GM23338 (cell line): ENCODE data around the gene PCNT. TPM values are rescaled to one million over a fixed set of nuclear protein-coding genes. Genes with fewer than 3 reads are reported as not detected.

Source experiments
- ATAC-seq: fragments of 200-7000 bp; cut with Tn5 transposase; 3 replicates; pipeline ENCODE4 v1.9.1; 2020
- DNase-seq: peaks from one replicate; pipeline ENCODE4 v3.0.0-alpha.2; 2015; ENCODE audit warnings: low spot score
- H2AFZ ChIP-seq: fragments of 200-600 bp; sonication (generic); 2 replicates; pipeline ENCODE4 v1.8.0; 2016; ENCODE audit warnings: antibody characterized with exemption, mild to moderate bottlenecking, moderate library complexity
- H3F3A ChIP-seq: fragments of 200-600 bp; sonication (generic); replicated peaks from 2 replicates; pipeline ENCODE4 v1.8.0; 2017; ENCODE audit warnings: antibody characterized with exemption, mixed run types, low read depth
- H3K27ac ChIP-seq: fragments of 200-600 bp; sonication (generic); 2 replicates; pipeline ENCODE4 v1.6.1; 2016; ENCODE audit warnings: low read depth
- H3K27me3 ChIP-seq: fragments of 200-600 bp; sonication (generic); 2 replicates; pipeline ENCODE4 v1.8.0; 2016; ENCODE audit warnings: mild to moderate bottlenecking, mixed run types, moderate library complexity; ENCODE audit not compliant: insufficient read depth
- H3K36me3 ChIP-seq: fragments of 200-600 bp; sonication (generic); 2 replicates; pipeline ENCODE4 v1.8.0; 2016; ENCODE audit warnings: mild to moderate bottlenecking; ENCODE audit not compliant: insufficient read depth
- H3K4me1 ChIP-seq: fragments of 200-600 bp; sonication (generic); 2 replicates; pipeline ENCODE4 v1.8.0; 2016; ENCODE audit warnings: mild to moderate bottlenecking, moderate library complexity; ENCODE audit not compliant: insufficient read depth
- H3K4me2 ChIP-seq: fragments of 200-600 bp; sonication (generic); 2 replicates; pipeline ENCODE4 v1.7.1; 2017; ENCODE audit warnings: mixed run types
- H3K4me3 ChIP-seq: fragments of 200-600 bp; sonication (generic); 2 replicates; pipeline ENCODE4 v1.6.1; 2016; ENCODE audit warnings: mixed run types
- H3K79me2 ChIP-seq: fragments of 200-600 bp; sonication (generic); replicated peaks from 2 replicates; pipeline ENCODE4 v1.8.0; 2017; ENCODE audit warnings: mild to moderate bottlenecking; ENCODE audit not compliant: insufficient read depth
- H3K9me2 ChIP-seq: fragments of 200-600 bp; sonication (generic); 2 replicates; pipeline ENCODE4 v1.8.0; 2017; ENCODE audit not compliant: insufficient read depth
- H4K20me1 ChIP-seq: fragments of 200-600 bp; sonication (generic); replicated peaks from 2 replicates; pipeline ENCODE4 v1.8.0; 2017; ENCODE audit warnings: mild to moderate bottlenecking; ENCODE audit not compliant: insufficient read depth
- H3K27ac Mint-ChIP-seq: 2 replicates; pipeline ENCODE4 v1.8.0; 2020; ENCODE audit warnings: inconsistent platforms, mild to moderate bottlenecking, moderate library complexity, mixed read lengths
- H3K27me3 Mint-ChIP-seq: 3 replicates; pipeline ENCODE4 v1.8.0; 2022; ENCODE audit warnings: low read depth, mild to moderate bottlenecking, moderate library complexity, mixed read lengths, inconsistent platforms; ENCODE audit not compliant: insufficient read depth, poor library complexity
- H3K36me3 Mint-ChIP-seq: 3 replicates; pipeline ENCODE4 v1.8.0; 2021; ENCODE audit warnings: low read depth, mild to moderate bottlenecking, inconsistent platforms, moderate library complexity, mixed read lengths
- H3K4me1 Mint-ChIP-seq: 3 replicates; pipeline ENCODE4 v1.8.0; 2020; ENCODE audit warnings: mild to moderate bottlenecking, inconsistent platforms, mixed read lengths
- H3K4me3 Mint-ChIP-seq: 3 replicates; pipeline ENCODE4 v1.8.0; 2021; ENCODE audit warnings: moderate library complexity, mild to moderate bottlenecking, inconsistent platforms, mixed read lengths
- H3K9me3 Mint-ChIP-seq: 3 replicates; pipeline ENCODE4 v1.8.0; 2020; ENCODE audit warnings: moderate library complexity, mild to moderate bottlenecking, inconsistent platforms, mixed read lengths
- CREB1 ChIP-seq: fragments of 250-450 bp; sonication (Bioruptor Pico); IDR thresholded peaks from 2 replicates; pipeline ENCODE4 v1.5.0; 2020; ENCODE audit warnings: low read depth, mild to moderate bottlenecking, moderate library complexity
- EZH2 ChIP-seq: fragments of 200-600 bp; sonication (generic); IDR thresholded peaks from one replicate; pipeline ENCODE4 v1.8.0; 2017; ENCODE audit warnings: antibody characterized with exemption, mild to moderate bottlenecking, low read depth; ENCODE audit not compliant: unreplicated experiment
- EZH2phosphoT487 ChIP-seq: fragments of 200-600 bp; sonication (generic); IDR thresholded peaks from one replicate; pipeline ENCODE4 v1.8.1; 2018; ENCODE audit warnings: antibody characterized with exemption; ENCODE audit not compliant: unreplicated experiment
- JUNB ChIP-seq: IDR thresholded peaks from one replicate; pipeline ENCODE4 v1.6.1; 2016; ENCODE audit warnings: antibody characterized with exemption; ENCODE audit not compliant: unreplicated experiment
- NANOG ChIP-seq: IDR thresholded peaks from 2 replicates; pipeline ENCODE4 v1.6.1; 2016; ENCODE audit warnings: antibody characterized with exemption, borderline replicate concordance
- POLR2AphosphoS5 ChIP-seq: IDR thresholded peaks from 2 replicates; pipeline ENCODE4 v1.6.1; 2016; ENCODE audit warnings: antibody characterized with exemption, low read depth
- STAT1 ChIP-seq: IDR thresholded peaks from one replicate; pipeline ENCODE4 v1.6.1; 2016; ENCODE audit warnings: antibody characterized with exemption; ENCODE audit not compliant: unreplicated experiment
- ZNF114 ChIP-seq: fragments of 250-450 bp; sonication (Bioruptor Pico); IDR thresholded peaks from 2 replicates; pipeline ENCODE4 v1.5.0; 2020; ENCODE audit warnings: mild to moderate bottlenecking, moderate library complexity
- ZNF331 ChIP-seq: fragments of 250-450 bp; sonication (Bioruptor Pico); IDR thresholded peaks from 2 replicates; pipeline ENCODE4 v1.5.0; 2020; ENCODE audit warnings: low read depth, mild to moderate bottlenecking, moderate library complexity
- polyA plus RNA-seq: library from polyadenylated mRNA; unstranded; fragments of >200 nt; fragmentation: Nextera tagmentation; extraction: Ambion mirVana; gene quantifications from 2 replicates; pipeline ENCODE4 v1.2.1, GENCODE V29; 2016
- total RNA-seq: library from RNA; depleted of rRNA; stranded (reverse); fragments of >200 nt; shearing (Covaris generic); gene quantifications from 2 replicates; pipeline ENCODE4 v1.2.3, GENCODE V29; 2014
- TF ChIP-seq, protein P1 (sequence below): IDR thresholded peaks from 2 replicates; pipeline ENCODE4 v1.6.1; 2016; ENCODE audit warnings: antibody characterized with exemption
- TF ChIP-seq, protein P2 (sequence below): IDR thresholded peaks from one replicate; pipeline ENCODE4 v1.6.1; 2018; ENCODE audit warnings: antibody characterized with exemption; ENCODE audit not compliant: unreplicated experiment
- TF ChIP-seq, protein P3 (sequence below): fragments of 250-450 bp; sonication (Bioruptor Pico); IDR thresholded peaks from 2 replicates; pipeline ENCODE4 v1.5.0; 2020; ENCODE audit warnings: mild to moderate bottlenecking, moderate library complexity
- TF ChIP-seq, protein P4 (sequence below), 2 experiments: fragments of 200-600 bp in 1 of 2; sonication (generic) in 1 of 2; conservative IDR thresholded peaks; 2 replicates each; pipeline versions ENCODE4 v1.5.1 to v1.6.1; 2016 to 2017; ENCODE audit warnings: antibody characterized with exemption in 2 of 2, low read depth in 2 of 2, mild to moderate bottlenecking in 2 of 2, moderate library complexity in 1 of 2

The PCNT gene
- total and polyA plus RNA-seq, 2 experiments from 2014 or later, result 39.6 to 46.1 TPM

DNA sequence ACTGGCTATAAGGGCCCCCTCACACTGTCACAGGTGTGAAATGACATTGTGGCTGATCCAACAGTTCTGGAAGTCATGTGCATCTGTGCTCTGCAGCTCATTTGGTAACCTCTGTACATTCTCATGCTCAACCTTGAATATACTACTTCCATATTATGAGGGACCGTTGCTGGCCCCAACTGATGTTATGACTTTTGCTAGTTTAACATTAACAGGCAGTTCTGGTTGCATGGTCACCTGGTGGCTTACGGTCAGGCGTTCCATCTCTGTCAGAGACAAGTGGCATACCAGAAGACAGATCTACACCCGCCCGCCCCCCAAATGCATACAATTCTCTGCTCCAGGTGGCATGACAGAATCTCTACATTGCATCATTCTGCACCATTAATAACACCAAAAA is 128.8 kb downstream of the PCNT start:
- H3F3A ChIP-seq, result 0 out of 2 replicates have a peak, but pooled peaks cover 3% of the 10 kb centered on the region
- DNase-seq, result no peak
- H3K4me3 Mint-ChIP-seq, result no peak overlapping the region
- H3K36me3 ChIP-seq, result no peaks in the 10 kb centered on the region
- H3K79me2 ChIP-seq, result peaks cover 18% of the 10 kb centered on the region
- peaks cover 15% of the 10 kb centered on the region for H3K27me3 Mint-ChIP-seq
- TF ChIP-seq NANOG (no peak), ZNF114 (CRISPR knock-in tag) (no peak), STAT1 (no peak), JUNB (no peak), ZNF331 (CRISPR knock-in tag) (no peak), POLR2AphosphoS5 (no peak), EZH2phosphoT487 (no peak), EZH2 (no peak), CREB1 (CRISPR knock-in tag) (no peak)
- TF ChIP-seq, protein P1, sequence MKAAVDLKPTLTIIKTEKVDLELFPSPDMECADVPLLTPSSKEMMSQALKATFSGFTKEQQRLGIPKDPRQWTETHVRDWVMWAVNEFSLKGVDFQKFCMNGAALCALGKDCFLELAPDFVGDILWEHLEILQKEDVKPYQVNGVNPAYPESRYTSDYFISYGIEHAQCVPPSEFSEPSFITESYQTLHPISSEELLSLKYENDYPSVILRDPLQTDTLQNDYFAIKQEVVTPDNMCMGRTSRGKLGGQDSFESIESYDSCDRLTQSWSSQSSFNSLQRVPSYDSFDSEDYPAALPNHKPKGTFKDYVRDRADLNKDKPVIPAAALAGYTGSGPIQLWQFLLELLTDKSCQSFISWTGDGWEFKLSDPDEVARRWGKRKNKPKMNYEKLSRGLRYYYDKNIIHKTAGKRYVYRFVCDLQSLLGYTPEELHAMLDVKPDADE, result no peak
- TF ChIP-seq, protein P2, sequence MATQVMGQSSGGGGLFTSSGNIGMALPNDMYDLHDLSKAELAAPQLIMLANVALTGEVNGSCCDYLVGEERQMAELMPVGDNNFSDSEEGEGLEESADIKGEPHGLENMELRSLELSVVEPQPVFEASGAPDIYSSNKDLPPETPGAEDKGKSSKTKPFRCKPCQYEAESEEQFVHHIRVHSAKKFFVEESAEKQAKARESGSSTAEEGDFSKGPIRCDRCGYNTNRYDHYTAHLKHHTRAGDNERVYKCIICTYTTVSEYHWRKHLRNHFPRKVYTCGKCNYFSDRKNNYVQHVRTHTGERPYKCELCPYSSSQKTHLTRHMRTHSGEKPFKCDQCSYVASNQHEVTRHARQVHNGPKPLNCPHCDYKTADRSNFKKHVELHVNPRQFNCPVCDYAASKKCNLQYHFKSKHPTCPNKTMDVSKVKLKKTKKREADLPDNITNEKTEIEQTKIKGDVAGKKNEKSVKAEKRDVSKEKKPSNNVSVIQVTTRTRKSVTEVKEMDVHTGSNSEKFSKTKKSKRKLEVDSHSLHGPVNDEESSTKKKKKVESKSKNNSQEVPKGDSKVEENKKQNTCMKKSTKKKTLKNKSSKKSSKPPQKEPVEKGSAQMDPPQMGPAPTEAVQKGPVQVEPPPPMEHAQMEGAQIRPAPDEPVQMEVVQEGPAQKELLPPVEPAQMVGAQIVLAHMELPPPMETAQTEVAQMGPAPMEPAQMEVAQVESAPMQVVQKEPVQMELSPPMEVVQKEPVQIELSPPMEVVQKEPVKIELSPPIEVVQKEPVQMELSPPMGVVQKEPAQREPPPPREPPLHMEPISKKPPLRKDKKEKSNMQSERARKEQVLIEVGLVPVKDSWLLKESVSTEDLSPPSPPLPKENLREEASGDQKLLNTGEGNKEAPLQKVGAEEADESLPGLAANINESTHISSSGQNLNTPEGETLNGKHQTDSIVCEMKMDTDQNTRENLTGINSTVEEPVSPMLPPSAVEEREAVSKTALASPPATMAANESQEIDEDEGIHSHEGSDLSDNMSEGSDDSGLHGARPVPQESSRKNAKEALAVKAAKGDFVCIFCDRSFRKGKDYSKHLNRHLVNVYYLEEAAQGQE, result no peak
- TF ChIP-seq, protein P3, sequence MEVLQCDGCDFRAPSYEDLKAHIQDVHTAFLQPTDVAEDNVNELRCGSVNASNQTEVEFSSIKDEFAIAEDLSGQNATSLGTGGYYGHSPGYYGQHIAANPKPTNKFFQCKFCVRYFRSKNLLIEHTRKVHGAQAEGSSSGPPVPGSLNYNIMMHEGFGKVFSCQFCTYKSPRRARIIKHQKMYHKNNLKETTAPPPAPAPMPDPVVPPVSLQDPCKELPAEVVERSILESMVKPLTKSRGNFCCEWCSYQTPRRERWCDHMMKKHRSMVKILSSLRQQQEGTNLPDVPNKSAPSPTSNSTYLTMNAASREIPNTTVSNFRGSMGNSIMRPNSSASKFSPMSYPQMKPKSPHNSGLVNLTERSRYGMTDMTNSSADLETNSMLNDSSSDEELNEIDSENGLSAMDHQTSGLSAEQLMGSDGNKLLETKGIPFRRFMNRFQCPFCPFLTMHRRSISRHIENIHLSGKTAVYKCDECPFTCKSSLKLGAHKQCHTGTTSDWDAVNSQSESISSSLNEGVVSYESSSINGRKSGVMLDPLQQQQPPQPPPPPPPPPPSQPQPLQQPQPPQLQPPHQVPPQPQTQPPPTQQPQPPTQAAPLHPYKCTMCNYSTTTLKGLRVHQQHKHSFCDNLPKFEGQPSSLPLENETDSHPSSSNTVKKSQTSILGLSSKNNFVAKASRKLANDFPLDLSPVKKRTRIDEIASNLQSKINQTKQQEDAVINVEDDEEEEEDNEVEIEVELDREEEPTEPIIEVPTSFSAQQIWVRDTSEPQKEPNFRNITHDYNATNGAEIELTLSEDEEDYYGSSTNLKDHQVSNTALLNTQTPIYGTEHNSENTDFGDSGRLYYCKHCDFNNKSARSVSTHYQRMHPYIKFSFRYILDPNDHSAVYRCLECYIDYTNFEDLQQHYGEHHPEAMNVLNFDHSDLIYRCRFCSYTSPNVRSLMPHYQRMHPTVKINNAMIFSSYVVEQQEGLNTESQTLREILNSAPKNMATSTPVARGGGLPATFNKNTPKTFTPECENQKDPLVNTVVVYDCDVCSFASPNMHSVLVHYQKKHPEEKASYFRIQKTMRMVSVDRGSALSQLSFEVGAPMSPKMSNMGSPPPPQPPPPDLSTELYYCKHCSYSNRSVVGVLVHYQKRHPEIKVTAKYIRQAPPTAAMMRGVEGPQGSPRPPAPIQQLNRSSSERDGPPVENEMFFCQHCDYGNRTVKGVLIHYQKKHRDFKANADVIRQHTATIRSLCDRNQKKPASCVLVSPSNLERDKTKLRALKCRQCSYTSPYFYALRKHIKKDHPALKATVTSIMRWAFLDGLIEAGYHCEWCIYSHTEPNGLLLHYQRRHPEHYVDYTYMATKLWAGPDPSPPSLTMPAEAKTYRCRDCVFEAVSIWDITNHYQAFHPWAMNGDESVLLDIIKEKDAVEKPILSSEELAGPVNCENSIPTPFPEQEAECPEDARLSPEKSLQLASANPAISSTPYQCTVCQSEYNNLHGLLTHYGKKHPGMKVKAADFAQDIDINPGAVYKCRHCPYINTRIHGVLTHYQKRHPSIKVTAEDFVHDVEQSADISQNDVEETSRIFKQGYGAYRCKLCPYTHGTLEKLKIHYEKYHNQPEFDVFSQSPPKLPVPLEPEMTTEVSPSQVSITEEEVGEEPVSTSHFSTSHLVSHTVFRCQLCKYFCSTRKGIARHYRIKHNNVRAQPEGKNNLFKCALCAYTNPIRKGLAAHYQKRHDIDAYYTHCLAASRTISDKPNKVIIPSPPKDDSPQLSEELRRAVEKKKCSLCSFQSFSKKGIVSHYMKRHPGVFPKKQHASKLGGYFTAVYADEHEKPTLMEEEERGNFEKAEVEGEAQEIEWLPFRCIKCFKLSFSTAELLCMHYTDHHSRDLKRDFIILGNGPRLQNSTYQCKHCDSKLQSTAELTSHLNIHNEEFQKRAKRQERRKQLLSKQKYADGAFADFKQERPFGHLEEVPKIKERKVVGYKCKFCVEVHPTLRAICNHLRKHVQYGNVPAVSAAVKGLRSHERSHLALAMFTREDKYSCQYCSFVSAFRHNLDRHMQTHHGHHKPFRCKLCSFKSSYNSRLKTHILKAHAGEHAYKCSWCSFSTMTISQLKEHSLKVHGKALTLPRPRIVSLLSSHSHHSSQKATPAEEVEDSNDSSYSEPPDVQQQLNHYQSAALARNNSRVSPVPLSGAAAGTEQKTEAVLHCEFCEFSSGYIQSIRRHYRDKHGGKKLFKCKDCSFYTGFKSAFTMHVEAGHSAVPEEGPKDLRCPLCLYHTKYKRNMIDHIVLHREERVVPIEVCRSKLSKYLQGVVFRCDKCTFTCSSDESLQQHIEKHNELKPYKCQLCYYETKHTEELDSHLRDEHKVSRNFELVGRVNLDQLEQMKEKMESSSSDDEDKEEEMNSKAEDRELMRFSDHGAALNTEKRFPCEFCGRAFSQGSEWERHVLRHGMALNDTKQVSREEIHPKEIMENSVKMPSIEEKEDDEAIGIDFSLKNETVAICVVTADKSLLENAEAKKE (CRISPR knock-in tag), result no peak
- TF ChIP-seq, protein P4, sequence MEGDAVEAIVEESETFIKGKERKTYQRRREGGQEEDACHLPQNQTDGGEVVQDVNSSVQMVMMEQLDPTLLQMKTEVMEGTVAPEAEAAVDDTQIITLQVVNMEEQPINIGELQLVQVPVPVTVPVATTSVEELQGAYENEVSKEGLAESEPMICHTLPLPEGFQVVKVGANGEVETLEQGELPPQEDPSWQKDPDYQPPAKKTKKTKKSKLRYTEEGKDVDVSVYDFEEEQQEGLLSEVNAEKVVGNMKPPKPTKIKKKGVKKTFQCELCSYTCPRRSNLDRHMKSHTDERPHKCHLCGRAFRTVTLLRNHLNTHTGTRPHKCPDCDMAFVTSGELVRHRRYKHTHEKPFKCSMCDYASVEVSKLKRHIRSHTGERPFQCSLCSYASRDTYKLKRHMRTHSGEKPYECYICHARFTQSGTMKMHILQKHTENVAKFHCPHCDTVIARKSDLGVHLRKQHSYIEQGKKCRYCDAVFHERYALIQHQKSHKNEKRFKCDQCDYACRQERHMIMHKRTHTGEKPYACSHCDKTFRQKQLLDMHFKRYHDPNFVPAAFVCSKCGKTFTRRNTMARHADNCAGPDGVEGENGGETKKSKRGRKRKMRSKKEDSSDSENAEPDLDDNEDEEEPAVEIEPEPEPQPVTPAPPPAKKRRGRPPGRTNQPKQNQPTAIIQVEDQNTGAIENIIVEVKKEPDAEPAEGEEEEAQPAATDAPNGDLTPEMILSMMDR (conservative IDR thresholded peaks at IDR 0.05; ENCODE audit: low read depth in 2 of 2), result no peak
- no peaks in the 10 kb centered on the region; the same call in 1 of the 2 replicates for H3K9me2 ChIP-seq
- H3K4me3 ChIP-seq, result no peak overlapping the region
- H4K20me1 ChIP-seq, result peaks cover 5% of the 10 kb centered on the region
- no peak overlapping the region for H2AFZ ChIP-seq
- H3K4me1 Mint-ChIP-seq, result peaks cover 16% of the 10 kb centered on the region; the same call in 2 of the 3 replicates
- peaks cover 6% of the 10 kb centered on the region; the same call in 1 of the 2 replicates for H3K4me1 ChIP-seq
- H3K27ac Mint-ChIP-seq, result no peak overlapping the region
- no peaks in the 10 kb centered on the region for H3K27me3 ChIP-seq
- no peak overlapping the region for H3K4me2 ChIP-seq
- H3K9me3 Mint-ChIP-seq, result peaks cover 24% of the 10 kb centered on the region
- ATAC-seq, result no peak
- H3K36me3 Mint-ChIP-seq, result peaks cover 48% of the 10 kb centered on the region
- H3K27ac ChIP-seq, result no peak overlapping the region
